Measurements from ENCODE around the gene FAM47A. TPM values are rescaled to one million over a fixed set of nuclear protein-coding genes. Genes with fewer than 3 reads are reported as not detected.

FAM47A gene
- not detected for total RNA-seq

DNA sequence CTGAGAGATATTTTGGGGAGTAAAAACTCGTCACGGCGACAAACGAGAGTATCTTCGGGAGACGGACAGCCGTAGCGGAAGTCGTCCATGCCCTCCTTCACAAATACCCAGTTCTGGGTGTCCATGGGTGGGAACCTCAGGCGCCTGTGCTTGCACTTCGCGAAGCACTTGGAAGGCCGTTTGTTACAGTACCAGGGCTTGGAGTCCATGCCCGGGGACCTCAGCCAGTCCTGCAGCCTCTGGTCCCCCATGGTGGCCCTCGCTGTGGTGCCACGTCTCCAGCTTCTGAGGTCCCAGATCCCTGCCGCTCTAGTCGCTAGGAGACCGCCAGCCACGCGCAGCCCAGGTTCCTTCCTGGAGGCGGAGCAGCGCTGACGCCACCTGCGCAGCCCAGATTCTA is at the start of gene FAM47A:
Gene FAM47A (minus strand): TSS at position 287 of the 400 bp plus-strand sequence. CDS start 36 bp downstream, at position 251.
- H3K27me3 ChIP-seq, result no peaks in the 10 kb centered on the region
- H3K27ac ChIP-seq, result no peak within 1 kb of the TSS
- no peaks in the 10 kb centered on the region for H3K4me1 ChIP-seq
- H3K4me3 ChIP-seq, result no peak within 1 kb of the TSS
- WGBS, 2 donors, result 87% methylated on average over 25 of the region's 25 CpGs; no CpG with 5 or more reads in 1 of the 2 donors
- TF ChIP-seq EP300 (IDR thresholded peaks at IDR 0.05) (no peak), POLR2A (IDR thresholded peaks at IDR 0.05) (no peak)
- TF ChIP-seq, protein P1, sequence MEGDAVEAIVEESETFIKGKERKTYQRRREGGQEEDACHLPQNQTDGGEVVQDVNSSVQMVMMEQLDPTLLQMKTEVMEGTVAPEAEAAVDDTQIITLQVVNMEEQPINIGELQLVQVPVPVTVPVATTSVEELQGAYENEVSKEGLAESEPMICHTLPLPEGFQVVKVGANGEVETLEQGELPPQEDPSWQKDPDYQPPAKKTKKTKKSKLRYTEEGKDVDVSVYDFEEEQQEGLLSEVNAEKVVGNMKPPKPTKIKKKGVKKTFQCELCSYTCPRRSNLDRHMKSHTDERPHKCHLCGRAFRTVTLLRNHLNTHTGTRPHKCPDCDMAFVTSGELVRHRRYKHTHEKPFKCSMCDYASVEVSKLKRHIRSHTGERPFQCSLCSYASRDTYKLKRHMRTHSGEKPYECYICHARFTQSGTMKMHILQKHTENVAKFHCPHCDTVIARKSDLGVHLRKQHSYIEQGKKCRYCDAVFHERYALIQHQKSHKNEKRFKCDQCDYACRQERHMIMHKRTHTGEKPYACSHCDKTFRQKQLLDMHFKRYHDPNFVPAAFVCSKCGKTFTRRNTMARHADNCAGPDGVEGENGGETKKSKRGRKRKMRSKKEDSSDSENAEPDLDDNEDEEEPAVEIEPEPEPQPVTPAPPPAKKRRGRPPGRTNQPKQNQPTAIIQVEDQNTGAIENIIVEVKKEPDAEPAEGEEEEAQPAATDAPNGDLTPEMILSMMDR (IDR thresholded peaks at IDR 0.05), result no peak
- no peaks in the 10 kb centered on the region for H3K9me3 ChIP-seq
- H3K36me3 ChIP-seq, result no peaks in the 10 kb centered on the region
- DNase-seq (ENCODE audit: low spot score in 2 of 2), result no peak

- H3K36me3 ChIP-seq, result no peaks in the 10 kb centered on the region
- H3K4me1 ChIP-seq, result no peaks in the 10 kb centered on the region
- no peaks in the 10 kb centered on the region for H3K27me3 ChIP-seq
- H3K4me3 ChIP-seq, result no peak overlapping the region
- H3K9me3 ChIP-seq, result no peaks in the 10 kb centered on the region
- TF ChIP-seq, protein P1 (IDR thresholded peaks at IDR 0.05), result no peak
- TF ChIP-seq POLR2A (IDR thresholded peaks at IDR 0.05), result no peak
- TF ChIP-seq EP300 (IDR thresholded peaks at IDR 0.05), result no peak
- WGBS, 2 donors, result 64 to 84% methylated on average over 5 to 7 of the region's 9 CpGs
- DNase-seq (ENCODE audit: low spot score in 2 of 2), result no peak
- no peak overlapping the region for H3K27ac ChIP-seq
These were observed 15.2 kb upstream of the FAM47A start for GRCh38 chrX:34147345-34147744.

- 82 to 98% methylated on average over 21 to 30 of the region's 30 CpGs for WGBS, 2 donors
- no peaks in the 10 kb centered on the region for H3K4me1 ChIP-seq
- H3K27me3 ChIP-seq, result no peaks in the 10 kb centered on the region
- no peak overlapping the region for H3K4me3 ChIP-seq
- H3K9me3 ChIP-seq, result no peaks in the 10 kb centered on the region
- TF ChIP-seq, protein P1 (IDR thresholded peaks at IDR 0.05), result no peak
- TF ChIP-seq EP300 (IDR thresholded peaks at IDR 0.05), result no peak
- TF ChIP-seq POLR2A (IDR thresholded peaks at IDR 0.05), result no peak
- DNase-seq (ENCODE audit: low spot score in 2 of 2), result no peak
- H3K27ac ChIP-seq, result no peak overlapping the region
- H3K36me3 ChIP-seq, result no peaks in the 10 kb centered on the region
These were observed 14.8 kb upstream of the FAM47A start for GRCh38 chrX:34146906-34147305.

DNA sequence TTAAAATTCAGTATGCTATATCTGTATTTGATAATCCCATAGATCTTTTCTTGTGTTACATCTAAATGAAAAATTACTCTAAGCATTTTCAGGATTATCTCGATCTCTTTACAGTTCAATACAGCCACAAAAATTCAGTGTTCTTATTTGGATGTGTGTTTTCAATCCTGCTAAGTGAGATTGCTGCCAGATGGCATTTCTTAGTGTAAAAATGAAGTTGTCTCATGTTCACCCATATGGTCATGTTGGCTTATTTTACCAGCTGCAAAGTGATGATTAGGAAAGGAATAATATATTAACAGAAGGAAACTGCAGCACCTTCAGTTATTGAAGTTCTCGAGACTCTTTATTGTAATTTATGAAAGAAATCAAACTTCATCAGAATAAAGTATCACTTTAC is 12.1 kb upstream of the FAM47A start:
- Histone ChIP-seq H3K27ac (no peak overlapping the region), H3K4me1 (no peaks in the 10 kb centered on the region), H3K9me3 (no peaks in the 10 kb centered on the region), H3K27me3 (no peaks in the 10 kb centered on the region), H3K4me3 (no peak overlapping the region), H3K36me3 (no peaks in the 10 kb centered on the region)
- TF ChIP-seq POLR2A (IDR thresholded peaks at IDR 0.05) (no peak), EP300 (IDR thresholded peaks at IDR 0.05) (no peak)
- TF ChIP-seq, protein P1 (IDR thresholded peaks at IDR 0.05), result no peak
- 62% methylated on average over 2 of the region's 2 CpGs for WGBS, 2 donors
- no peak for DNase-seq (ENCODE audit: low spot score in 2 of 2)

GRCh38 chrX:34140816-34141215 is 8.7 kb upstream of the FAM47A start:
- TF ChIP-seq, protein P1 (IDR thresholded peaks at IDR 0.05), result no peak
- TF ChIP-seq POLR2A (IDR thresholded peaks at IDR 0.05), result no peak
- TF ChIP-seq EP300 (IDR thresholded peaks at IDR 0.05), result no peak
- H3K9me3 ChIP-seq, result no peaks in the 10 kb centered on the region
- no peaks in the 10 kb centered on the region for H3K36me3 ChIP-seq
- H3K27ac ChIP-seq, result no peak overlapping the region
- 47 to 80% methylated on average over 1 of the region's 1 CpG for WGBS, 2 donors
- no peaks in the 10 kb centered on the region for H3K4me1 ChIP-seq
- H3K27me3 ChIP-seq, result no peaks in the 10 kb centered on the region
- no peak overlapping the region for H3K4me3 ChIP-seq
- DNase-seq (ENCODE audit: low spot score in 2 of 2), result no peak

Measured in tibial nerve (tissue), 4 donors.